Brain microvascular endothelial cell (primary cell): ENCODE results near the gene TEKT1.

ENCODE experiments used
- DNase-seq: peaks from one replicate; pipeline ENCODE4 v3.0.0-alpha.2; 2020
- H3K27ac ChIP-seq: fragments of 250-450 bp; sonication (Bioruptor Pico); 2 replicates; pipeline ENCODE4 v1.5.1; 2020; ENCODE audit warnings: mild to moderate bottlenecking, moderate library complexity
- H3K27me3 ChIP-seq: fragments of 250-450 bp; sonication (Bioruptor Pico); replicated peaks from 2 replicates; pipeline ENCODE4 v1.5.1; 2020; ENCODE audit warnings: mild to moderate bottlenecking
- H3K36me3 ChIP-seq: fragments of 250-450 bp; sonication (Bioruptor Pico); replicated peaks from 2 replicates; pipeline ENCODE4 v1.5.1; 2020; ENCODE audit warnings: mild to moderate bottlenecking
- H3K4me3 ChIP-seq: 2 replicates; pipeline ENCODE4 v1.5.1; 2011; ENCODE audit warnings: low read depth, mild to moderate bottlenecking, control low read depth, low read length, moderate library complexity
- CTCF ChIP-seq: IDR thresholded peaks from 2 replicates; pipeline ENCODE4 v1.5.1; 2011; ENCODE audit warnings: low read depth, mild to moderate bottlenecking, moderate library complexity, low read length, control low read depth, inconsistent platforms; ENCODE audit errors: missing control alignments
- in situ Hi-C: cut with HindIII; loops from 2 replicates; pipeline ENCODE4 v1.10.0; 2017; ENCODE audit warnings: low sequenced_read_pairs, low pct_ligation_motif_present

TEKT1 gene

GRCh38 chr17:6867849-6868248 lies 36.3 kb upstream of the TEKT1 start:
- no peak for DNase-seq
- H3K27ac ChIP-seq = no peak overlapping the region
- H3K4me3 ChIP-seq = no peak overlapping the region
- TF ChIP-seq CTCF = no peak
- in situ Hi-C loops = no loop called here
- H3K27me3 ChIP-seq = no peaks in the 10 kb centered on the region
- no peaks in the 10 kb centered on the region for H3K36me3 ChIP-seq

- H3K4me3 ChIP-seq = no peak overlapping the region
- H3K27ac ChIP-seq = no peak overlapping the region
- no peaks in the 10 kb centered on the region for H3K27me3 ChIP-seq
- in situ Hi-C loops = no loop called here
- no peak for TF ChIP-seq CTCF
- no peaks in the 10 kb centered on the region for H3K36me3 ChIP-seq
- DNase-seq = no peak
Measured at GRCh38 chr17:6862825-6863224, 31.3 kb upstream of the TEKT1 start.

- Histone ChIP-seq H3K27me3 (no peaks in the 10 kb centered on the region), H3K36me3 (no peaks in the 10 kb centered on the region), H3K4me3 (no peak overlapping the region), H3K27ac (no peak overlapping the region)
- DNase-seq = no peak
- TF ChIP-seq CTCF = no peak
- in situ Hi-C loops = no loop called here
Measured at GRCh38 chr17:6862122-6862521, 30.6 kb upstream of the TEKT1 start.

GRCh38 chr17:6857904-6858303 lies 26.4 kb upstream of the TEKT1 start:
- H3K36me3 ChIP-seq = no peaks in the 10 kb centered on the region
- H3K27me3 ChIP-seq = peaks cover 2% of the 10 kb centered on the region
- DNase-seq = no peak
- in situ Hi-C loops = no loop called here
- no peak overlapping the region for H3K27ac ChIP-seq
- TF ChIP-seq CTCF = no peak
- H3K4me3 ChIP-seq = no peak overlapping the region

- in situ Hi-C loops = no loop called here
- no peak overlapping the region for H3K27ac ChIP-seq
- no peaks in the 10 kb centered on the region for H3K36me3 ChIP-seq
- DNase-seq = no peak
- H3K27me3 ChIP-seq = peaks cover 2% of the 10 kb centered on the region
- TF ChIP-seq CTCF = no peak
- no peak overlapping the region for H3K4me3 ChIP-seq
Measured at GRCh38 chr17:6857336-6857735, 25.8 kb upstream of the TEKT1 start.

GRCh38 chr17:6856051-6856450 lies 24.5 kb upstream of the TEKT1 start:
- in situ Hi-C loops = no loop called here
- Histone ChIP-seq H3K36me3 (no peaks in the 10 kb centered on the region), H3K4me3 (no peak overlapping the region), H3K27me3 (peaks cover 2% of the 10 kb centered on the region), H3K27ac (no peak overlapping the region)
- DNase-seq = no peak
- no peak for TF ChIP-seq CTCF
